ENCODE measurements around the gene MIPOL1. TPM values are rescaled to one million over a fixed set of nuclear protein-coding genes. Genes with fewer than 3 reads are reported as not detected.

Gene MIPOL1
- 6.3 and 21.2 TPM in 2 replicates for total RNA-seq

GRCh38 chr14:37197421-37198272 lies at the start of gene MIPOL1:
MIPOL1 (plus strand) TSS chr14:37197937; CDS start chr14:37247889, 49,952 bp downstream.

GRCh38 chr14:37172024-37172869 lies 25.5 kb upstream of the MIPOL1 start, which contains the start of gene SLC25A21:
SLC25A21 (minus strand) TSS chr14:37172606.

GRCh38 chr14:37594971-37595808 lies 397.5 kb downstream of the MIPOL1 start, which contains the start of the genes FOXA1 and TTC6:
FOXA1 (minus strand) TSS chr14:37595249; CDS start chr14:37594972, 277 bp downstream.
TTC6 (plus strand) TSS chr14:37595629; CDS start chr14:37622065, 26,436 bp downstream.

Other genes with a start within 250 kb of the MIPOL1 start
- 0.16 and 1.3 TPM in 2 replicates for gene SLC25A21, start 25.3 kb upstream of the MIPOL1 start, total RNA-seq

Data from bladder microvascular endothelial cell (primary cell).